HCT116 (cell line): ENCODE measurements around the gene NHLRC1.

ENCODE experiments used
- EGR1 ChIP-seq: IDR thresholded peaks from 2 replicates; pipeline ENCODE4 v1.6.1; 2012; ENCODE audit warnings: low read depth
- EZH2 ChIP-seq: fragments of 200-600 bp; sonication (generic); IDR thresholded peaks from 2 replicates; pipeline ENCODE4 v1.6.1; 2017; ENCODE audit warnings: antibody characterized with exemption, mixed run types
- EZH2phosphoT487 ChIP-seq: fragments of 200-600 bp; IDR thresholded peaks from 2 replicates; pipeline ENCODE4 v1.6.1; 2018; ENCODE audit warnings: antibody characterized with exemption, borderline replicate concordance
- JUND ChIP-seq: IDR thresholded peaks from 2 replicates; pipeline ENCODE4 v1.6.1; 2012
- POLR2A ChIP-seq: IDR thresholded peaks from 2 replicates; pipeline ENCODE4 v1.7.0; 2011; ENCODE audit warnings: borderline replicate concordance; ENCODE audit not compliant: insufficient read depth, insufficient read length; ENCODE audit errors: extremely low read depth
- POLR2AphosphoS5 ChIP-seq: IDR thresholded peaks from 2 replicates; pipeline ENCODE4 v1.6.1; 2011; ENCODE audit warnings: mild to moderate bottlenecking, low read depth, low read length, moderate library complexity
- SP1 ChIP-seq: IDR thresholded peaks from 2 replicates; pipeline ENCODE4 v1.6.1; 2012; ENCODE audit warnings: low read depth
- YY1 ChIP-seq: IDR thresholded peaks from 2 replicates; pipeline ENCODE4 v1.6.1; 2011; ENCODE audit warnings: low read length, low read depth, moderate library complexity, mild to moderate bottlenecking; ENCODE audit not compliant: insufficient replicate concordance; ENCODE audit errors: extremely low read depth
- ZFX ChIP-seq: fragments of 450-650 bp; IDR thresholded peaks from 2 replicates; pipeline ENCODE4 v1.6.1; 2017
- TF ChIP-seq, protein P1 (sequence below), 3 experiments: fragments of 200-600 bp in 1 of 3; sonication (generic) in 1 of 3; IDR thresholded peaks in 2 of 3; conservative IDR thresholded peaks in 1 of 3; 2 replicates each; pipeline ENCODE4 v1.5.1; 2012 to 2017; ENCODE audit warnings: low read depth in 2 of 3, low read length in 2 of 3, antibody characterized with exemption in 1 of 3, borderline replicate concordance in 1 of 3, control low read depth in 1 of 3, mild to moderate bottlenecking in 1 of 3, mixed read lengths in 1 of 3, mixed run types in 1 of 3, moderate library complexity in 1 of 3; ENCODE audit not compliant: insufficient read depth in 1 of 3
- TF ChIP-seq, protein P2 (sequence below): IDR thresholded peaks from 2 replicates; pipeline ENCODE4 v1.6.1; 2012
- TF ChIP-seq, protein P3 (sequence below): IDR thresholded peaks from 2 replicates; pipeline ENCODE4 v1.6.1; 2012
- TF ChIP-seq, protein P4 (sequence below): IDR thresholded peaks from 2 replicates; pipeline ENCODE4 v1.6.1; 2012; ENCODE audit warnings: low read depth

DNA sequence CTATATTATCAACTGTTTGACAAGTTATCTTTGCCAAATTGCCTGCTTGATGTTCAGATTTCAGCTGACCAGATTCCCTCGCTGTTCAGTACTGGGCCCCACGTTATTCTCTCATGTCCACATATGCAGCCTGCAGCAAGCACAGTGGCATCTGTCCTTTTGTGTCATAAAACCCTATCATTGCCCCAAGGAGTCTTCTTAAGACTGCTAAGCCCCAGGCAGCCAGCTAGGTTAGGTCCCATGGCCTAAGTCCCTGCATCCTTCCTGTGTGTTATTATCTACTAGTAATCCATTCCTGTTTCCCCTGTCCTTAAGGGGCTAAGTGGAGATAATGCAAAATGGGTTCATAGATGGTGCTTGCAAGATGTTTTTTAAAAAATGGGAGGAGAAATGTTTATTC, 39.9 kb upstream of the NHLRC1 start:
- TF ChIP-seq POLR2A, result no peak
- TF ChIP-seq EZH2, result no peak
- no peak for TF ChIP-seq EZH2phosphoT487
- TF ChIP-seq ZFX, result no peak
- TF ChIP-seq, protein P1, sequence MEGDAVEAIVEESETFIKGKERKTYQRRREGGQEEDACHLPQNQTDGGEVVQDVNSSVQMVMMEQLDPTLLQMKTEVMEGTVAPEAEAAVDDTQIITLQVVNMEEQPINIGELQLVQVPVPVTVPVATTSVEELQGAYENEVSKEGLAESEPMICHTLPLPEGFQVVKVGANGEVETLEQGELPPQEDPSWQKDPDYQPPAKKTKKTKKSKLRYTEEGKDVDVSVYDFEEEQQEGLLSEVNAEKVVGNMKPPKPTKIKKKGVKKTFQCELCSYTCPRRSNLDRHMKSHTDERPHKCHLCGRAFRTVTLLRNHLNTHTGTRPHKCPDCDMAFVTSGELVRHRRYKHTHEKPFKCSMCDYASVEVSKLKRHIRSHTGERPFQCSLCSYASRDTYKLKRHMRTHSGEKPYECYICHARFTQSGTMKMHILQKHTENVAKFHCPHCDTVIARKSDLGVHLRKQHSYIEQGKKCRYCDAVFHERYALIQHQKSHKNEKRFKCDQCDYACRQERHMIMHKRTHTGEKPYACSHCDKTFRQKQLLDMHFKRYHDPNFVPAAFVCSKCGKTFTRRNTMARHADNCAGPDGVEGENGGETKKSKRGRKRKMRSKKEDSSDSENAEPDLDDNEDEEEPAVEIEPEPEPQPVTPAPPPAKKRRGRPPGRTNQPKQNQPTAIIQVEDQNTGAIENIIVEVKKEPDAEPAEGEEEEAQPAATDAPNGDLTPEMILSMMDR (IDR thresholded peaks at IDR 0.05 in 2 of 3, conservative IDR thresholded peaks at IDR 0.05 in 1 of 3; ENCODE audit: borderline replicate concordance in 1 of 3, insufficient read depth in 1 of 3, low read depth in 2 of 3, low read length in 2 of 3), result no peak
- TF ChIP-seq POLR2AphosphoS5, result no peak
- TF ChIP-seq, protein P2, sequence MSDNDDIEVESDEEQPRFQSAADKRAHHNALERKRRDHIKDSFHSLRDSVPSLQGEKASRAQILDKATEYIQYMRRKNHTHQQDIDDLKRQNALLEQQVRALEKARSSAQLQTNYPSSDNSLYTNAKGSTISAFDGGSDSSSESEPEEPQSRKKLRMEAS, result no peak
- no peak for TF ChIP-seq JUND
- no peak for TF ChIP-seq EGR1
- TF ChIP-seq YY1, result no peak
- TF ChIP-seq, protein P3, sequence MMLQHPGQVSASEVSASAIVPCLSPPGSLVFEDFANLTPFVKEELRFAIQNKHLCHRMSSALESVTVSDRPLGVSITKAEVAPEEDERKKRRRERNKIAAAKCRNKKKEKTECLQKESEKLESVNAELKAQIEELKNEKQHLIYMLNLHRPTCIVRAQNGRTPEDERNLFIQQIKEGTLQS, result no peak
- TF ChIP-seq SP1, result no peak
- TF ChIP-seq, protein P4, sequence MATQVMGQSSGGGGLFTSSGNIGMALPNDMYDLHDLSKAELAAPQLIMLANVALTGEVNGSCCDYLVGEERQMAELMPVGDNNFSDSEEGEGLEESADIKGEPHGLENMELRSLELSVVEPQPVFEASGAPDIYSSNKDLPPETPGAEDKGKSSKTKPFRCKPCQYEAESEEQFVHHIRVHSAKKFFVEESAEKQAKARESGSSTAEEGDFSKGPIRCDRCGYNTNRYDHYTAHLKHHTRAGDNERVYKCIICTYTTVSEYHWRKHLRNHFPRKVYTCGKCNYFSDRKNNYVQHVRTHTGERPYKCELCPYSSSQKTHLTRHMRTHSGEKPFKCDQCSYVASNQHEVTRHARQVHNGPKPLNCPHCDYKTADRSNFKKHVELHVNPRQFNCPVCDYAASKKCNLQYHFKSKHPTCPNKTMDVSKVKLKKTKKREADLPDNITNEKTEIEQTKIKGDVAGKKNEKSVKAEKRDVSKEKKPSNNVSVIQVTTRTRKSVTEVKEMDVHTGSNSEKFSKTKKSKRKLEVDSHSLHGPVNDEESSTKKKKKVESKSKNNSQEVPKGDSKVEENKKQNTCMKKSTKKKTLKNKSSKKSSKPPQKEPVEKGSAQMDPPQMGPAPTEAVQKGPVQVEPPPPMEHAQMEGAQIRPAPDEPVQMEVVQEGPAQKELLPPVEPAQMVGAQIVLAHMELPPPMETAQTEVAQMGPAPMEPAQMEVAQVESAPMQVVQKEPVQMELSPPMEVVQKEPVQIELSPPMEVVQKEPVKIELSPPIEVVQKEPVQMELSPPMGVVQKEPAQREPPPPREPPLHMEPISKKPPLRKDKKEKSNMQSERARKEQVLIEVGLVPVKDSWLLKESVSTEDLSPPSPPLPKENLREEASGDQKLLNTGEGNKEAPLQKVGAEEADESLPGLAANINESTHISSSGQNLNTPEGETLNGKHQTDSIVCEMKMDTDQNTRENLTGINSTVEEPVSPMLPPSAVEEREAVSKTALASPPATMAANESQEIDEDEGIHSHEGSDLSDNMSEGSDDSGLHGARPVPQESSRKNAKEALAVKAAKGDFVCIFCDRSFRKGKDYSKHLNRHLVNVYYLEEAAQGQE, result no peak
